ENCODE data around the gene CPNE5. TPM values are rescaled to one million over a fixed set of nuclear protein-coding genes. Genes with fewer than 3 reads are reported as not detected.

Gene CPNE5
- polyA plus RNA-seq, 1 of the 3 experiments (the other 2 are of a cell fraction), result 0.30 TPM

GRCh38 chr6:36862848-36863382 is 23.7 kb upstream of the CPNE5 start:
- no peak overlapping the region for H3K27ac ChIP-seq (ENCODE audit: low read depth in 2 of 2, low read length in 1 of 2)
- no peaks in the 10 kb centered on the region for H3K9me3 ChIP-seq
- no peak for TF ChIP-seq EP300 (IDR thresholded peaks at IDR 0.05; ENCODE audit: borderline replicate concordance in 1 of 2, low read depth in 1 of 2, low read length in 1 of 2)
- TF ChIP-seq CTCF (IDR thresholded peaks at IDR 0.05), result no peak
- no peak for TF ChIP-seq YY1 (IDR thresholded peaks at IDR 0.05; ENCODE audit: low read depth)
- TF ChIP-seq MAX (IDR thresholded peaks at IDR 0.05; ENCODE audit: low read depth), result no peak
- no peak for TF ChIP-seq RFX5 (IDR thresholded peaks at IDR 0.05; ENCODE audit: low read length)
- no peak for TF ChIP-seq TCF12 (IDR thresholded peaks at IDR 0.05)
- no peaks in the 10 kb centered on the region for H3K27me3 ChIP-seq (ENCODE audit: insufficient read depth)
- no peaks in the 10 kb centered on the region for H3K9me2 ChIP-seq
- H4K20me1 ChIP-seq (ENCODE audit: insufficient read depth), result no peaks in the 10 kb centered on the region
- POLR2A ChIA-PET, result no interaction called here
- CTCF ChIA-PET, result interaction anchor here (1.0 to 3.7 kb wide), 3 partner anchors 11 to 156 kb away, joined by 4 to 33 read pairs (median 5); no protein-coding TSS in a partner anchor
- H3K4me1 ChIP-seq (ENCODE audit: control insufficient read depth in 1 of 2, insufficient read depth in 2 of 2, low read depth in 1 of 2, low read length in 1 of 2), result peaks cover 0 to 23% of the 10 kb centered on the region in 2 experiments; a peak in 2 of 4 replicates
- H3K4me3 ChIP-seq (ENCODE audit: low read depth in 2 of 2, low read length in 1 of 2), result no peak overlapping the region
- DNase-seq, result no peak
- no peaks in the 10 kb centered on the region for H3F3A ChIP-seq (replicated peaks; ENCODE audit: insufficient read depth)
- H3K36me3 ChIP-seq (replicated peaks in 1 of 2; ENCODE audit: control insufficient read depth in 1 of 2, insufficient read depth in 2 of 2, low read length in 1 of 2), result peaks cover 4 to 46% of the 10 kb centered on the region in 2 experiments
- no peak overlapping the region for H3K4me2 ChIP-seq
- no peak overlapping the region for H3K9ac ChIP-seq
- peaks cover 61% of the 10 kb centered on the region for H3K79me2 ChIP-seq (ENCODE audit: insufficient read depth)
- 83% methylated on average over 4 of the region's 4 CpGs for WGBS (ENCODE audit: low lambda C conversion rate)
- no peak overlapping the region for H2AFZ ChIP-seq (ENCODE audit: low read depth)

- TF ChIP-seq IRF3 (IDR thresholded peaks at IDR 0.05; ENCODE audit: low read depth, low read length) (no peak), RAD21 (IDR thresholded peaks at IDR 0.05; ENCODE audit: low read length) (no peak), MXI1 (IDR thresholded peaks at IDR 0.05; ENCODE audit: low read depth, low read length) (no peak), CTCF (IDR thresholded peaks at IDR 0.05) (no peak), YY1 (IDR thresholded peaks at IDR 0.05; ENCODE audit: low read depth) (no peak), ELF1 (IDR thresholded peaks at IDR 0.05) (no peak), GATA2 (CRISPR knock-in tag; IDR thresholded peaks at IDR 0.05) (no peak), JUND (IDR thresholded peaks at IDR 0.05) (no peak), TAF1 (IDR thresholded peaks at IDR 0.05; ENCODE audit: borderline replicate concordance, low read depth, low read length) (no peak), RXRA (IDR thresholded peaks at IDR 0.05; ENCODE audit: borderline replicate concordance, low read depth) (no peak), POLR2AphosphoS5 (IDR thresholded peaks at IDR 0.05; ENCODE audit: low read depth, low read length) (no peak), SMC3 (IDR thresholded peaks at IDR 0.05; ENCODE audit: low read depth, low read length) (no peak)
Measured at GRCh38 chr6:36862164-36862847, 23.1 kb upstream of the CPNE5 start.

More at GRCh38 chr6:36862164-36862847, 23.1 kb upstream of the CPNE5 start:
- Histone ChIP-seq H3K9me2 (no peaks in the 10 kb centered on the region), H3K27ac (ENCODE audit: low read depth in 2 of 2, low read length in 1 of 2) (no peak overlapping the region), H3F3A (replicated peaks; ENCODE audit: insufficient read depth) (no peaks in the 10 kb centered on the region), H3K4me1 (ENCODE audit: control insufficient read depth in 1 of 2, insufficient read depth in 2 of 2, low read depth in 1 of 2, low read length in 1 of 2) (peaks cover 0 to 18% of the 10 kb centered on the region in 2 experiments; a peak in 1 of 4 replicates), H3K4me2 (no peak overlapping the region), H2AFZ (ENCODE audit: low read depth) (no peak overlapping the region), H3K36me3 (replicated peaks in 1 of 2; ENCODE audit: control insufficient read depth in 1 of 2, insufficient read depth in 2 of 2, low read length in 1 of 2) (peaks cover 4 to 44% of the 10 kb centered on the region in 2 experiments), H3K9ac (no peak overlapping the region), H3K9me3 (no peaks in the 10 kb centered on the region), H3K79me2 (ENCODE audit: insufficient read depth) (peaks cover 55% of the 10 kb centered on the region), H3K27me3 (ENCODE audit: insufficient read depth) (no peaks in the 10 kb centered on the region), H4K20me1 (ENCODE audit: insufficient read depth) (no peaks in the 10 kb centered on the region), H3K4me3 (ENCODE audit: low read depth in 2 of 2, low read length in 1 of 2) (no peak overlapping the region)
- no peak for DNase-seq
- WGBS (ENCODE audit: low lambda C conversion rate), result 96% methylated on average over 7 of the region's 8 CpGs
- ChIA-PET POLR2A (no interaction called here), CTCF (interaction anchor here (0.6 kb wide), 1 partner anchor 11 kb away, joined by 3 read pairs; no protein-coding TSS in a partner anchor)
